Lower leg skin (tissue), 3 donors: ENCODE results near the gene ZDHHC3.

Source experiments
- POLR2A ChIP-seq, 2 donors: fragments of 450-650 bp; IDR thresholded peaks; one replicate each; pipeline ENCODE4 v1.6.1; 2016 to 2017; ENCODE audit warnings: antibody characterized with exemption in 2 of 2, mild to moderate bottlenecking in 1 of 2, moderate library complexity in 1 of 2
- TF ChIP-seq, protein P1 (sequence below), 3 donors: fragments of 450-650 bp; IDR thresholded peaks; one replicate each; pipeline ENCODE4 v1.5.1; 2016; ENCODE audit warnings: antibody characterized with exemption in 3 of 3, mild to moderate bottlenecking in 3 of 3, moderate library complexity in 2 of 3

DNA sequence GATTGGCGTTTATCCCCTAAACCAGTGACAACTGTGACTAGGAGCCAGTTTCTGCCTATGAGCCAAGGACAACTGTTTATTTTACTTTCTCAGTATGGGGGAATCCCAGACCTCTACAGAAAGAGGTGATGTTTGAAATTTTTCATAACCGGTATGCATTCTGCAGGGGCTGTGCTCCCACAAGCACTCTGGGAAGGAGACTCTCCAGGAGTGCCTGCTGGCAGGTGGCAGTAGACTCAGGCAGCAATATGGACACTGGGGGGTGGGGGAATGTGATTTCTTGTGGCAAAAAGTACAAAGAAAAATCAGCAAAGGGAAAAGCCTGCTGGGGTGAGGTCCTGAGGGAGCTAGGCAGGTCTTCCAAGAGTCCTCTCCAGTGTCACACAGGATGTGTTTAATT is 95.7 kb downstream of the ZDHHC3 start:
- TF ChIP-seq, protein P1, sequence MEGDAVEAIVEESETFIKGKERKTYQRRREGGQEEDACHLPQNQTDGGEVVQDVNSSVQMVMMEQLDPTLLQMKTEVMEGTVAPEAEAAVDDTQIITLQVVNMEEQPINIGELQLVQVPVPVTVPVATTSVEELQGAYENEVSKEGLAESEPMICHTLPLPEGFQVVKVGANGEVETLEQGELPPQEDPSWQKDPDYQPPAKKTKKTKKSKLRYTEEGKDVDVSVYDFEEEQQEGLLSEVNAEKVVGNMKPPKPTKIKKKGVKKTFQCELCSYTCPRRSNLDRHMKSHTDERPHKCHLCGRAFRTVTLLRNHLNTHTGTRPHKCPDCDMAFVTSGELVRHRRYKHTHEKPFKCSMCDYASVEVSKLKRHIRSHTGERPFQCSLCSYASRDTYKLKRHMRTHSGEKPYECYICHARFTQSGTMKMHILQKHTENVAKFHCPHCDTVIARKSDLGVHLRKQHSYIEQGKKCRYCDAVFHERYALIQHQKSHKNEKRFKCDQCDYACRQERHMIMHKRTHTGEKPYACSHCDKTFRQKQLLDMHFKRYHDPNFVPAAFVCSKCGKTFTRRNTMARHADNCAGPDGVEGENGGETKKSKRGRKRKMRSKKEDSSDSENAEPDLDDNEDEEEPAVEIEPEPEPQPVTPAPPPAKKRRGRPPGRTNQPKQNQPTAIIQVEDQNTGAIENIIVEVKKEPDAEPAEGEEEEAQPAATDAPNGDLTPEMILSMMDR (IDR thresholded peaks at IDR 0.05): no peak
- TF ChIP-seq POLR2A (IDR thresholded peaks at IDR 0.05): no peak
